HCT116 (cell line): ENCODE data around the gene TARBP1. TPM values are rescaled to one million over a fixed set of nuclear protein-coding genes. Genes with fewer than 3 reads are reported as not detected.

Experiments used
- ATAC-seq: fragments of 200-7000 bp; cut with Tn5 transposase; 2 replicates; pipeline ENCODE4 v1.9.1; 2020; ENCODE audit warnings: mild to moderate bottlenecking, moderate library complexity
- BruUV-seq: library from RNA; stranded (reverse); fragments of 400-500 nt; replicated peaks from 2 replicates; lab custom pipeline; 2021; lab: Mats Ljungman, UMichigan
- CTCF ChIA-PET: fragments of 300-600 bp; sonication (Branson Sonifier 250); formaldehyde crosslinking; loops from one replicate; lab custom pipeline; 2021; ENCODE audit warnings: antibody characterized with exemption; lab: Charles Lee
- POLR2A ChIA-PET: fragments of 300-600, 350-600 bp; sonication (Branson Sonifier 250); formaldehyde crosslinking; loops from one replicate; lab custom pipeline; 2021; ENCODE audit warnings: antibody characterized with exemption; lab: Charles Lee
- RAD21 ChIA-PET, 2 experiments: fragments of 300-600 bp; sonication (Branson Sonifier 250); formaldehyde crosslinking; loops; one replicate each; lab custom pipeline; 2023; ENCODE audit warnings: low total read pairs in 2 of 2; ENCODE audit not compliant: uncharacterized antibody in 2 of 2, unreplicated experiment in 2 of 2, low non-redundant PET in 1 of 2; lab: Charles Lee
- DNase-seq: peaks from one replicate; pipeline ENCODE4 v3.0.0-alpha.2; 2010; ENCODE audit warnings: low read depth, low spot score
- H2AFZ ChIP-seq: fragments of 200-600 bp; shearing (Covaris generic), sonication (generic); 2 replicates; pipeline ENCODE4 v1.6.1; 2017; ENCODE audit warnings: low read depth, mixed run types, mixed read lengths, antibody characterized with exemption, low read length; ENCODE audit not compliant: poor library complexity, severe bottlenecking
- H3K27ac ChIP-seq: 2 replicates; pipeline ENCODE4 v1.5.1; 2012; ENCODE audit warnings: low read depth, low read length
- H3K27me3 ChIP-seq: fragments of 200-600 bp; sonication (generic); 2 replicates; pipeline ENCODE4 v1.6.1; 2016; ENCODE audit warnings: mixed run types, low read length, mixed read lengths; ENCODE audit not compliant: insufficient read depth
- H3K36me3 ChIP-seq, 2 experiments: fragments of 200-500 bp in 1 of 2; fragments of 200-600 bp in 1 of 2; sonication (Bioruptor generic) in 1 of 2; sonication (generic) in 1 of 2; 2 replicates each; pipeline versions ENCODE4 v1.5.1 to v1.6.1; 2014 to 2016; ENCODE audit warnings: low read length in 2 of 2, inconsistent platforms in 1 of 2, mixed read lengths in 1 of 2, mixed run types in 1 of 2; ENCODE audit not compliant: insufficient read depth in 2 of 2, control insufficient read depth in 1 of 2
- H3K4me1 ChIP-seq, 2 experiments: fragments of 200-600 bp in 1 of 2; sonication (generic) in 1 of 2; 2 replicates each; pipeline versions ENCODE4 v1.5.1 to v1.6.1; 2012 to 2017; ENCODE audit warnings: low read length in 2 of 2, inconsistent platforms in 1 of 2, mild to moderate bottlenecking in 1 of 2, mixed read lengths in 1 of 2, mixed run types in 1 of 2, moderate library complexity in 1 of 2; ENCODE audit not compliant: insufficient read depth in 2 of 2, control insufficient read depth in 1 of 2
- H3K4me2 ChIP-seq: fragments of 200-600 bp; sonication (generic); 2 replicates; pipeline ENCODE4 v1.6.1; 2017; ENCODE audit warnings: mixed run types, low read length, mixed read lengths
- H3K4me3 ChIP-seq, 2 experiments: fragments of 200-600 bp in 1 of 2; sonication (generic) in 1 of 2; replicated peaks in 1 of 2; 2 replicates each; pipeline ENCODE4 v1.5.1; 2011 to 2016; ENCODE audit warnings: low read length in 2 of 2, control low read depth in 1 of 2, low read depth in 1 of 2, mild to moderate bottlenecking in 1 of 2, mixed read lengths in 1 of 2, mixed run types in 1 of 2
- H3K79me2 ChIP-seq: fragments of 200-600 bp; sonication (generic); 2 replicates; pipeline ENCODE4 v1.6.1; 2017; ENCODE audit warnings: mild to moderate bottlenecking, mixed run types, low read length, moderate library complexity, mixed read lengths; ENCODE audit not compliant: insufficient read depth
- H3K9ac ChIP-seq: fragments of 200-600 bp; sonication (generic); 2 replicates; pipeline ENCODE4 v1.6.1; 2016; ENCODE audit warnings: low read length, mixed read lengths
- H3K9me2 ChIP-seq: fragments of 200-600 bp; sonication (generic), shearing (Covaris generic); 2 replicates; pipeline ENCODE4 v1.6.1; 2017; ENCODE audit warnings: mixed run types, mild to moderate bottlenecking, moderate library complexity; ENCODE audit not compliant: insufficient read depth
- H3K9me3 ChIP-seq, 2 experiments: fragments of 200-500 bp in 1 of 2; fragments of 200-600 bp in 1 of 2; sonication (Bioruptor generic) in 1 of 2; sonication (generic) in 1 of 2; 2 replicates each; pipeline ENCODE4 v1.6.1; 2014 to 2017; ENCODE audit warnings: low read length in 2 of 2, mixed read lengths in 2 of 2, inconsistent platforms in 1 of 2, low read depth in 1 of 2, mild to moderate bottlenecking in 1 of 2, mixed run types in 1 of 2, moderate library complexity in 1 of 2; ENCODE audit not compliant: control insufficient read depth in 1 of 2, insufficient read depth in 1 of 2
- H4K20me1 ChIP-seq: fragments of 200-600 bp; sonication (generic), shearing (Covaris generic); 2 replicates; pipeline ENCODE4 v1.6.1; 2017; ENCODE audit warnings: mixed run types, mild to moderate bottlenecking, moderate library complexity; ENCODE audit not compliant: insufficient read depth
- FOSL1 ChIP-seq: IDR thresholded peaks from 2 replicates; pipeline ENCODE4 v1.6.1; 2012; ENCODE audit warnings: low read depth
- POLR2AphosphoS5 ChIP-seq: IDR thresholded peaks from 2 replicates; pipeline ENCODE4 v1.6.1; 2011; ENCODE audit warnings: mild to moderate bottlenecking, low read depth, low read length, moderate library complexity
- RAD21 ChIP-seq: IDR thresholded peaks from 2 replicates; pipeline ENCODE4 v1.6.1; 2012; ENCODE audit warnings: low read depth, mild to moderate bottlenecking
- SP1 ChIP-seq: IDR thresholded peaks from 2 replicates; pipeline ENCODE4 v1.6.1; 2012; ENCODE audit warnings: low read depth
- TCF7L2 ChIP-seq: IDR thresholded peaks from 2 replicates; pipeline ENCODE4 v1.7.0; 2011; ENCODE audit warnings: borderline replicate concordance, inconsistent platforms; ENCODE audit not compliant: insufficient read depth, insufficient read length; ENCODE audit errors: extremely low read depth
- ZFX ChIP-seq: fragments of 450-650 bp; IDR thresholded peaks from 2 replicates; pipeline ENCODE4 v1.6.1; 2017
- ZNF274 ChIP-seq: fragments of 200-500 bp; sonication (Bioruptor generic); IDR thresholded peaks from 2 replicates; pipeline ENCODE4 v1.6.1; 2014; ENCODE audit warnings: mild to moderate bottlenecking, low read depth, low read length, inconsistent platforms
- intact Hi-C: fragments of 100-400 bp; cut with micrococcal nuclease; formaldehyde crosslinking; loops from 2 replicates; pipeline ENCODE4 v1.10.0; 2022
- total RNA-seq: library from RNA; stranded (reverse); gene quantifications from one replicate; pipeline ENCODE4 v1.2.1, GENCODE V29; 2021; ENCODE audit not compliant: unreplicated experiment
- TF ChIP-seq, protein P1 (sequence below): IDR thresholded peaks from 2 replicates; pipeline ENCODE4 v1.6.1; 2011; ENCODE audit warnings: mild to moderate bottlenecking, low read length, moderate library complexity; ENCODE audit not compliant: insufficient replicate concordance; ENCODE audit errors: extremely low read depth
- TF ChIP-seq, protein P2 (sequence below), 3 experiments: fragments of 200-600 bp in 1 of 3; sonication (generic) in 1 of 3; IDR thresholded peaks in 2 of 3; conservative IDR thresholded peaks in 1 of 3; 2 replicates each; pipeline ENCODE4 v1.5.1; 2012 to 2017; ENCODE audit warnings: low read depth in 2 of 3, low read length in 2 of 3, antibody characterized with exemption in 1 of 3, borderline replicate concordance in 1 of 3, control low read depth in 1 of 3, mild to moderate bottlenecking in 1 of 3, mixed read lengths in 1 of 3, mixed run types in 1 of 3, moderate library complexity in 1 of 3; ENCODE audit not compliant: insufficient read depth in 1 of 3
- TF ChIP-seq, protein P3 (sequence below): IDR thresholded peaks from 2 replicates; pipeline ENCODE4 v1.6.1; 2012

The TARBP1 gene
- total RNA-seq, 1 experiment from 2014 or later = 17.2 TPM

DNA sequence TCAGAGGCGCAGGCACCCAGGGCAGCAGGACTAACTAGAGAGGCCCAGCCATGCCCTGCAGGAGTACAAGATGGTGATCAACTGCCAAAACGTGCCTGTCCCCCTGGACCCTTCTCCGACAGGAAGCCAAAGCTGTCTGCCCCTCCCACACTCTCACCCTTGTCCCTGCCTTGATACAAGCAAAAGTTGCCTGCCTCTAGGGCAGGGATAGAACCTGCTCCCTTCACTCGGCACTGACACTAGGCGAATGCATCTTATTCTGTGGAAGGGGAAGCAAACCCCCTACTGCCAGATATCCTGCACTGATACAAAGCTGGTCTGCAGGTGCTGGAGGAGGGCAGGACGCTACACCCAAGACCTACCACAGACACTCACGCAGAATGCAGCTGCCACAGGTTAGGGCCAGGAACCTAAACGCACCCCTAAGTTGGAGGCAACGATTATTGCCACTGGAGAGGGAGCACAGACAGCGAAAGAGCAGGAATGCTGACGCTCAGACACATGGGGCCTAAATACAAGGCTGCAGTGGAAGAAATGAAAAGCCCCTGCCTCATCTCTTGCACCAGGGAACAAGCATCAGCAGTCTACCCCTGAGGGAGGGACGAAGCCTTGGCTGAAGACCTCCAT is 3.7 kb downstream of the TARBP1 start (continued):
- TF ChIP-seq, protein P1, sequence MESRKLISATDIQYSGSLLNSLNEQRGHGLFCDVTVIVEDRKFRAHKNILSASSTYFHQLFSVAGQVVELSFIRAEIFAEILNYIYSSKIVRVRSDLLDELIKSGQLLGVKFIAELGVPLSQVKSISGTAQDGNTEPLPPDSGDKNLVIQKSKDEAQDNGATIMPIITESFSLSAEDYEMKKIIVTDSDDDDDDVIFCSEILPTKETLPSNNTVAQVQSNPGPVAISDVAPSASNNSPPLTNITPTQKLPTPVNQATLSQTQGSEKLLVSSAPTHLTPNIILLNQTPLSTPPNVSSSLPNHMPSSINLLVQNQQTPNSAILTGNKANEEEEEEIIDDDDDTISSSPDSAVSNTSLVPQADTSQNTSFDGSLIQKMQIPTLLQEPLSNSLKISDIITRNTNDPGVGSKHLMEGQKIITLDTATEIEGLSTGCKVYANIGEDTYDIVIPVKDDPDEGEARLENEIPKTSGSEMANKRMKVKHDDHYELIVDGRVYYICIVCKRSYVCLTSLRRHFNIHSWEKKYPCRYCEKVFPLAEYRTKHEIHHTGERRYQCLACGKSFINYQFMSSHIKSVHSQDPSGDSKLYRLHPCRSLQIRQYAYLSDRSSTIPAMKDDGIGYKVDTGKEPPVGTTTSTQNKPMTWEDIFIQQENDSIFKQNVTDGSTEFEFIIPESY = no peak
- TF ChIP-seq, protein P2, sequence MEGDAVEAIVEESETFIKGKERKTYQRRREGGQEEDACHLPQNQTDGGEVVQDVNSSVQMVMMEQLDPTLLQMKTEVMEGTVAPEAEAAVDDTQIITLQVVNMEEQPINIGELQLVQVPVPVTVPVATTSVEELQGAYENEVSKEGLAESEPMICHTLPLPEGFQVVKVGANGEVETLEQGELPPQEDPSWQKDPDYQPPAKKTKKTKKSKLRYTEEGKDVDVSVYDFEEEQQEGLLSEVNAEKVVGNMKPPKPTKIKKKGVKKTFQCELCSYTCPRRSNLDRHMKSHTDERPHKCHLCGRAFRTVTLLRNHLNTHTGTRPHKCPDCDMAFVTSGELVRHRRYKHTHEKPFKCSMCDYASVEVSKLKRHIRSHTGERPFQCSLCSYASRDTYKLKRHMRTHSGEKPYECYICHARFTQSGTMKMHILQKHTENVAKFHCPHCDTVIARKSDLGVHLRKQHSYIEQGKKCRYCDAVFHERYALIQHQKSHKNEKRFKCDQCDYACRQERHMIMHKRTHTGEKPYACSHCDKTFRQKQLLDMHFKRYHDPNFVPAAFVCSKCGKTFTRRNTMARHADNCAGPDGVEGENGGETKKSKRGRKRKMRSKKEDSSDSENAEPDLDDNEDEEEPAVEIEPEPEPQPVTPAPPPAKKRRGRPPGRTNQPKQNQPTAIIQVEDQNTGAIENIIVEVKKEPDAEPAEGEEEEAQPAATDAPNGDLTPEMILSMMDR (IDR thresholded peaks at IDR 0.05 in 2 of 3, conservative IDR thresholded peaks at IDR 0.05 in 1 of 3; ENCODE audit: borderline replicate concordance in 1 of 3, insufficient read depth in 1 of 3, low read depth in 2 of 3, low read length in 2 of 3) = no peak
- TF ChIP-seq FOSL1 (no peak), SP1 (no peak), ZNF274 (no peak)
- TF ChIP-seq, protein P3, sequence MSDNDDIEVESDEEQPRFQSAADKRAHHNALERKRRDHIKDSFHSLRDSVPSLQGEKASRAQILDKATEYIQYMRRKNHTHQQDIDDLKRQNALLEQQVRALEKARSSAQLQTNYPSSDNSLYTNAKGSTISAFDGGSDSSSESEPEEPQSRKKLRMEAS = no peak

DNA sequence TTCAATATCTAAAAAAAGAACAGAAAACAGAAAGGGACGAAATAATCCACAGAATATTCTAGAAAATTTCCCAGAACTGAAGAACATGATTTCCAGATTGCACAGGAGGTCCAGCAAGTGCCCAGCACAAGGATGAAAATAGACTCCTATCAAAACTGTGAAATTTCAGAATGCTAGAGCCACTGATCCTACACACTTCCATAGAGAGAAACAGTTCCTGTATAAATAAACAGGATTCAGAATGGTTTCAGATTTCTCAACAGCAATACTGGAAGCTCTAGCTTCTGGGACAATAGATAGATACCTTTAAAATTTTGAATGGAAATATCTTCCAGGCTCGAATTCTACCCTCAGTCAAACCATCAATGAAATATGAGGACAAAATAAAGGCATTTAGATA is 4.6 kb downstream of the TARBP1 start:
- RAD21 ChIA-PET = no interaction called here
- Histone ChIP-seq H3K36me3 (no peaks in the 10 kb centered on the region), H3K4me1 (peaks cover 3 to 15% of the 10 kb centered on the region in 2 experiments; a peak in 3 of 4 replicates), H3K27ac (no peak overlapping the region), H2AFZ (no peak overlapping the region), H4K20me1 (no peaks in the 10 kb centered on the region), H3K4me3 (no peak overlapping the region), H3K4me2 (no peak overlapping the region), H3K27me3 (no peaks in the 10 kb centered on the region), H3K9me2 (no peaks in the 10 kb centered on the region), H3K9me3 (no peaks in the 10 kb centered on the region)
- POLR2A ChIA-PET = interaction anchor here (0.6 kb wide), 1 partner anchor 609 kb away, joined by 4 read pairs; no protein-coding TSS in a partner anchor
- no TSS peak for BruUV-seq
- CTCF ChIA-PET = no interaction called here
- intact Hi-C loops = no loop called here
- no peak for DNase-seq
- no peak for ATAC-seq
- TF ChIP-seq POLR2AphosphoS5 (no peak), ZFX (no peak), RAD21 (no peak), TCF7L2 (no peak)
- TF ChIP-seq, all 23 proteins: peak for 0
- Histone ChIP-seq H3K9ac (no peak overlapping the region), H3K79me2 (0 out of 2 replicates have a peak, but pooled peaks cover 2% of the 10 kb centered on the region)
